Panc1 (cell line): ENCODE measurements around the gene CMIP. TPM values are rescaled to one million over a fixed set of nuclear protein-coding genes. Genes with fewer than 3 reads are reported as not detected.
A peak's percentile ranks its signal among the peaks of the same experiment; 100 is the strongest.

ENCODE experiments used
- ATAC-seq: fragments of 200-7000 bp; cut with Tn5 transposase; 2 replicates; pipeline ENCODE4 v1.9.1; 2020; ENCODE audit warnings: mild to moderate bottlenecking, moderate library complexity
- BruUV-seq: library from RNA; stranded (reverse); fragments of 400-500 nt; replicated peaks from 2 replicates; lab custom pipeline; 2021; lab: Mats Ljungman, UMichigan
- CTCF ChIA-PET: fragments of 300-600 bp; sonication (Branson Sonifier 250); formaldehyde crosslinking; loops from one replicate; lab custom pipeline; 2022; ENCODE audit warnings: antibody characterized with exemption; lab: Charles Lee
- POLR2A ChIA-PET: fragments of 300-600 bp; sonication (Branson Sonifier 250); formaldehyde crosslinking; loops from one replicate; lab custom pipeline; 2022; ENCODE audit warnings: antibody characterized with exemption; lab: Charles Lee
- DNase-seq: peaks from one replicate; pipeline ENCODE4 v3.0.0-alpha.2; 2010; ENCODE audit warnings: low read depth, low spot score
- H3K27ac ChIP-seq: 2 replicates; pipeline ENCODE4 v1.5.1; 2011; ENCODE audit warnings: mild to moderate bottlenecking, low read length, inconsistent platforms
- H3K27me3 ChIP-seq: fragments of 200-500 bp; sonication (Bioruptor generic); 2 replicates; pipeline ENCODE4 v1.6.0; 2014; ENCODE audit warnings: low read length, inconsistent platforms; ENCODE audit not compliant: control insufficient read depth, insufficient read depth
- H3K36me3 ChIP-seq: fragments of 200-500 bp; sonication (Bioruptor generic); 2 replicates; pipeline ENCODE4 v1.5.1; 2014; ENCODE audit warnings: inconsistent platforms, mild to moderate bottlenecking, low read length, moderate library complexity; ENCODE audit not compliant: control insufficient read depth, insufficient read depth
- H3K4me1 ChIP-seq: 2 replicates; pipeline ENCODE4 v1.5.1; 2011; ENCODE audit warnings: inconsistent platforms, mild to moderate bottlenecking, low read length, moderate library complexity; ENCODE audit not compliant: control insufficient read depth, insufficient read depth
- H3K4me3 ChIP-seq, 2 experiments: 2 replicates each; pipeline ENCODE4 v1.5.1; 2011 to 2012; ENCODE audit warnings: low read depth in 2 of 2, low read length in 2 of 2, mild to moderate bottlenecking in 2 of 2, inconsistent platforms in 1 of 2, moderate library complexity in 1 of 2
- H3K9me3 ChIP-seq: fragments of 200-500 bp; sonication (Bioruptor generic); 2 replicates; pipeline ENCODE4 v1.5.1; 2014; ENCODE audit warnings: low read depth, mild to moderate bottlenecking, inconsistent platforms, low read length, moderate library complexity; ENCODE audit not compliant: control insufficient read depth, insufficient read depth
- CTCF ChIP-seq: fragments of 450-650 bp; IDR thresholded peaks from 2 replicates; pipeline ENCODE4 v1.5.1; 2017; ENCODE audit warnings: mild to moderate bottlenecking
- POLR2AphosphoS5 ChIP-seq: IDR thresholded peaks from 2 replicates; pipeline ENCODE4 v1.6.1; 2012; ENCODE audit warnings: mild to moderate bottlenecking, low read depth, low read length, moderate library complexity
- REST ChIP-seq, 2 experiments: IDR thresholded peaks; 2 replicates each; pipeline ENCODE4 v1.6.1; 2011 to 2012; ENCODE audit warnings: low read depth in 2 of 2, control low read depth in 1 of 2, low read length in 1 of 2, mild to moderate bottlenecking in 1 of 2, moderate library complexity in 1 of 2; ENCODE audit not compliant: insufficient read depth in 1 of 2
- SIN3A ChIP-seq: IDR thresholded peaks from 2 replicates; pipeline ENCODE4 v1.6.1; 2012; ENCODE audit warnings: low read depth, mild to moderate bottlenecking, low read length, moderate library complexity, borderline replicate concordance; ENCODE audit not compliant: insufficient read depth
- TCF7L2 ChIP-seq: IDR thresholded peaks from 2 replicates; pipeline ENCODE4 v1.6.1; 2011; ENCODE audit warnings: mild to moderate bottlenecking, low read depth, low read length, inconsistent platforms
- in situ Hi-C: cut with HindIII; loops from 2 replicates; pipeline ENCODE4 v1.10.0; 2016; ENCODE audit warnings: low sequenced_read_pairs, low pct_unique_long_range_greater_than_20kb
- intact Hi-C: fragments of 100-400 bp; cut with micrococcal nuclease; formaldehyde crosslinking; loops from one replicate; pipeline ENCODE4 v1.10.0; 2022; ENCODE audit not compliant: unreplicated experiment
- total RNA-seq: library from RNA; stranded (reverse); gene quantifications from one replicate; pipeline ENCODE4 v1.2.1, GENCODE V29; 2021; ENCODE audit not compliant: unreplicated experiment

Gene CMIP
- total RNA-seq, 1 experiment from 2014 or later, result 49.7 TPM

GRCh38 chr16:81450783-81451491 is 6.3 kb downstream of the CMIP start:
- TF ChIP-seq SIN3A, result no peak
- TF ChIP-seq CTCF, result no peak
- TF ChIP-seq POLR2AphosphoS5, result no peak
- no peak for TF ChIP-seq TCF7L2
- no peak for TF ChIP-seq REST (IDR thresholded peaks at IDR 0.05; ENCODE audit: insufficient read depth in 1 of 2, low read depth in 2 of 2, low read length in 1 of 2)
- ATAC-seq (no peak), DNase-seq (no peak)
- in situ Hi-C loops (no loop called here), intact Hi-C loops (no loop called here)
- no TSS peak for BruUV-seq
- Histone ChIP-seq H3K36me3 (no peaks in the 10 kb centered on the region; the same call in 1 of the 2 replicates), H3K4me1 (peaks cover 44% of the 10 kb centered on the region), H3K27ac (peak overlapping the region; percentile 79), H3K4me3 (no peak overlapping the region), H3K27me3 (no peaks in the 10 kb centered on the region), H3K9me3 (no peaks in the 10 kb centered on the region)
- POLR2A ChIA-PET, result interaction anchor here (0.6 kb wide), 1 partner anchor 40 kb away, joined by 6 read pairs; no protein-coding TSS in a partner anchor
- CTCF ChIA-PET, result interaction anchor here (0.5 to 0.6 kb wide), 2 partner anchors 48 kb away, joined by 5 read pairs; no protein-coding TSS in a partner anchor

GRCh38 chr16:81451753-81452680 is 7.4 kb downstream of the CMIP start:
- intact Hi-C loops, result no loop called here
- TF ChIP-seq POLR2AphosphoS5 (no peak), SIN3A (no peak), CTCF (no peak), REST (IDR thresholded peaks at IDR 0.05; ENCODE audit: insufficient read depth in 1 of 2, low read depth in 2 of 2, low read length in 1 of 2) (no peak), TCF7L2 (no peak)
- POLR2A ChIA-PET, result interaction anchor here (0.6 to 0.7 kb wide), 2 partner anchors 31 to 41 kb away, joined by 6 to 7 read pairs; no protein-coding TSS in a partner anchor
- H3K4me1 ChIP-seq, result peaks cover 44% of the 10 kb centered on the region
- DNase-seq (no peak), ATAC-seq (no peak)
- CTCF ChIA-PET, result interaction anchor here (0.5 to 0.6 kb wide), 2 partner anchors 11 to 49 kb away, joined by 5 read pairs; no protein-coding TSS in a partner anchor
- BruUV-seq, result no TSS peak
- H3K27ac ChIP-seq, result peak overlapping the region; percentile 79
- in situ Hi-C loops, result no loop called here
- H3K27me3 ChIP-seq, result no peaks in the 10 kb centered on the region
- H3K4me3 ChIP-seq, result no peak overlapping the region
- H3K36me3 ChIP-seq, result no peaks in the 10 kb centered on the region
- no peaks in the 10 kb centered on the region for H3K9me3 ChIP-seq
